ENCODE results near the gene MCRIP1. TPM values are rescaled to one million over a fixed set of nuclear protein-coding genes. Genes with fewer than 3 reads are reported as not detected.

The MCRIP1 gene
- total and polyA plus RNA-seq, 10 of the 15 experiments (the other 5 are each of a cell fraction or from before 2014, with no cell fraction given) = 0.31 to 54.4 (median 30.8) TPM

DNA sequence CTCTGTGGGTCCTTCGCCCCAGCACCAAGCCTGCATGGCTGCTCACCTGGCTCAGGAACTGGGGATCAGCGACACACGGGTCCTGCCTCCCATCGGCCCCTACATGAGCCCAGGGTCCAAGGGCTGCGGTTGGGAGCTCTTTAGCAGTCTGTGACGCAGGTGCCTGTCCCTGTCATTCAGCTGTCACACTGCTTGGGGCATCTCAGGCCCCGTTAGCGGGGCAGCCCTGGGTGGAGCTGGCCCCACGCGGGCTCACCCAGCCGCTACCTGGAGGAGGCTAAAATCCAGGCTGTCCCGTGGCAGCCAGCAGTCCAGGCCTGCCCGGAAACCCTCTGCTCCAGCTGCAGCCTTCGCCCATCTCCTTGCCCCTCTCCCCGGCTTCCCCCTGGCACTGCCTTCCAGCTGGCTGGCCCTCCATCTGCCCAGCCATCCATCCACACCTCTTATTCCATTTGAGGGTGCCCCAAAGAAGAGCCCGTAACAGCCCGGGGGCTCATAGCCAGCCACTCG is 25.8 kb downstream of the MCRIP1 start (continued):
- TF ChIP-seq, protein P1, sequence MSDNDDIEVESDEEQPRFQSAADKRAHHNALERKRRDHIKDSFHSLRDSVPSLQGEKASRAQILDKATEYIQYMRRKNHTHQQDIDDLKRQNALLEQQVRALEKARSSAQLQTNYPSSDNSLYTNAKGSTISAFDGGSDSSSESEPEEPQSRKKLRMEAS (IDR thresholded peaks at IDR 0.05; ENCODE audit: low read depth, low read length) = no peak

DNA sequence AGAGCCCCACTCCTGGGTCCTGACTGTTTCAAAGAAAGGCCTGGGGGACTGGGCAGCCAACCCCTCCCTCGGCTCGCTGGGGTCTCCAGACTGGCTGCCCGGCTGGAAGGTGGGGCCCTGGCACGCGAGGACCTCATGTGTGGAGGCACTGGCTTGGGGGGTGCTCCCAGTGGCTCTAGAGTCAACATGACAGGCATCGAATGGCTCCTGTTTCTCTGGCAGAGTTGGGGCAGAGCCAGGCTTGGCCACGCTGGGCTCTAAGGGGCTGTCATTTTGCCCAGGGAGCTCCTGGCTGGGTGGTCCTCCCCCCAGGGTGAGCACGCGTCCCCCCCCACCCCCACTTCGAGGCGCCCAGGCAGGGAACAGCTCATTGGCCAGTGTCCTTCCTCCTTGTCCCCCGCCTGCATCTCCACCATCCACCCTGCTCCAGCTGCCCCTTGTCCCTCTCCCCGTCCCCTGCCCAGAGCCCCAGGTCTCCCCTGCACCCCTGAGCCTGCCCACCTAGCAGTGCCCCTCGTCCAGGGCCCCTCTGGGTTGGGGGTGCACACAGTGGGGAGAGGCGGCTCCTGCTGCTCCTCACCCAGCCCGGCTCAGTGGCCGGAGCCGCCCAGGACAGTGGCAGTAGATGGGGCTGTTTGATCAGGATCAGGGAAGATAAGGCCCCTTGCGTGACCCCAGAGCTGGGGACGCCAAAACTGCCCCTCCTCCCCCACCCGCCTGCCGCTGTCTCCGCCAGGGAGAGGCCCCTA is 26.5 kb downstream of the MCRIP1 start:
- 20% methylated on average over 18 of the region's 23 CpGs for WGBS (ENCODE audit: insufficient coverage, insufficient replicate concordance, low lambda C conversion rate, missing lambda C conversion rate)
- ChIA-PET RAD21 (ENCODE audit: unreplicated experiment) (no interaction called here), CTCF (no interaction called here), SMC1A (ENCODE audit: uncharacterized antibody, unreplicated experiment) (no interaction called here), POLR2A (no interaction called here)
- FAIRE-seq (no peak), DNase-seq (ENCODE audit: low read depth, low spot score) (no peak), ATAC-seq (no peak)
- H3K27ac ChIP-seq (ENCODE audit: control insufficient read depth, insufficient read depth) = no peak overlapping the region
- no peak for TF ChIP-seq SRF (IDR thresholded peaks at IDR 0.05; ENCODE audit: low read depth in 2 of 2, low read length in 2 of 2)
- TF ChIP-seq, protein P2, sequence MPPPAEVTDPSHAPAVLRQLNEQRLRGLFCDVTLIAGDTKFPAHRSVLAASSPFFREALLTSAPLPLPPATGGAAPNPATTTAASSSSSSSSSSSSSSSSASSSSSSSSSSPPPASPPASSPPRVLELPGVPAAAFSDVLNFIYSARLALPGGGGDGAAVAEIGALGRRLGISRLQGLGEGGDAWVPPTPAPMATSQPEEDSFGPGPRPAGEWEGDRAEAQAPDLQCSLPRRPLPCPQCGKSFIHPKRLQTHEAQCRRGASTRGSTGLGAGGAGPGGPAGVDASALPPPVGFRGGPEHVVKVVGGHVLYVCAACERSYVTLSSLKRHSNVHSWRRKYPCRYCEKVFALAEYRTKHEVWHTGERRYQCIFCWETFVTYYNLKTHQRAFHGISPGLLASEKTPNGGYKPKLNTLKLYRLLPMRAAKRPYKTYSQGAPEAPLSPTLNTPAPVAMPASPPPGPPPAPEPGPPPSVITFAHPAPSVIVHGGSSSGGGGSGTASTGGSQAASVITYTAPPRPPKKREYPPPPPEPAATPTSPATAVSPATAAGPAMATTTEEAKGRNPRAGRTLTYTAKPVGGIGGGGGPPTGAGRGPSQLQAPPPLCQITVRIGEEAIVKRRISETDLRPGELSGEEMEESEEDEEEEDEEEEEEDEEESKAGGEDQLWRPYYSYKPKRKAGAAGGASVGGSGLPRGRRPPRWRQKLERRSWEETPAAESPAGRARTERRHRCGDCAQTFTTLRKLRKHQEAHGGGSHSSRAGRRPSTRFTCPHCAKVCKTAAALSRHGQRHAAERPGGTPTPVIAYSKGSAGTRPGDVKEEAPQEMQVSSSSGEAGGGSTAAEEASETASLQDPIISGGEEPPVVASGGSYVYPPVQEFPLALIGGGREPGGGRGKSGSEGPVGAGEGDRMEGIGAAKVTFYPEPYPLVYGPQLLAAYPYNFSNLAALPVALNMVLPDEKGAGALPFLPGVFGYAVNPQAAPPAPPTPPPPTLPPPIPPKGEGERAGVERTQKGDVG (CRISPR knock-in tag; IDR thresholded peaks at IDR 0.05) = no peak
- H2AFZ ChIP-seq (ENCODE audit: control insufficient read depth, low read depth, low read length) = no peak overlapping the region
- no peaks in the 10 kb centered on the region for H3K36me3 ChIP-seq (ENCODE audit: control insufficient read depth in 2 of 2, insufficient read depth in 2 of 2, low read length in 1 of 2)
- no peaks in the 10 kb centered on the region for H3K9me3 ChIP-seq (replicated peaks; ENCODE audit: control insufficient read depth, insufficient read depth, low read length)
- H3K9ac ChIP-seq (ENCODE audit: control insufficient read depth, insufficient read depth, low read length) = no peak overlapping the region
- intact Hi-C loops (cut with micrococcal nuclease; ENCODE audit: unreplicated experiment) = no loop called here
- H3K4me2 ChIP-seq (ENCODE audit: control insufficient read depth, insufficient read depth) = no peak overlapping the region
- no peaks in the 10 kb centered on the region for H4K20me1 ChIP-seq (ENCODE audit: control insufficient read depth, insufficient read depth)
- H3K4me1 ChIP-seq (ENCODE audit: control insufficient read depth, insufficient read depth, low read length) = no peaks in the 10 kb centered on the region
- BruUV-seq (replicated peaks) = no TSS peak
- peaks cover 1 to 4% of the 10 kb centered on the region in 2 experiments; a peak in 1 of 4 replicates for H3K27me3 ChIP-seq (replicated peaks in 1 of 2; ENCODE audit: control insufficient read depth in 2 of 2, insufficient read depth in 2 of 2, low read length in 1 of 2)
- no peaks in the 10 kb centered on the region for H3K79me2 ChIP-seq (ENCODE audit: control insufficient read depth, insufficient read depth, low read length)
- no peak overlapping the region for H3K4me3 ChIP-seq
- in situ Hi-C loops (cut with MboI) = no loop called here
